AG10803 (cell line): ENCODE data around the gene GLT6D1.

Experiments used
- DNase-seq: peaks from one replicate; pipeline ENCODE4 v3.0.0; 2010; ENCODE audit warnings: low read depth
- H3K4me3 ChIP-seq: 2 replicates; pipeline ENCODE4 v1.5.1; 2011; ENCODE audit warnings: mild to moderate bottlenecking, low read length, control low read depth
- TF ChIP-seq, protein P1 (sequence below): conservative IDR thresholded peaks from 2 replicates; pipeline ENCODE4 v1.5.1; 2011; ENCODE audit warnings: mild to moderate bottlenecking, low read length, control low read depth, inconsistent platforms

Gene GLT6D1

DNA sequence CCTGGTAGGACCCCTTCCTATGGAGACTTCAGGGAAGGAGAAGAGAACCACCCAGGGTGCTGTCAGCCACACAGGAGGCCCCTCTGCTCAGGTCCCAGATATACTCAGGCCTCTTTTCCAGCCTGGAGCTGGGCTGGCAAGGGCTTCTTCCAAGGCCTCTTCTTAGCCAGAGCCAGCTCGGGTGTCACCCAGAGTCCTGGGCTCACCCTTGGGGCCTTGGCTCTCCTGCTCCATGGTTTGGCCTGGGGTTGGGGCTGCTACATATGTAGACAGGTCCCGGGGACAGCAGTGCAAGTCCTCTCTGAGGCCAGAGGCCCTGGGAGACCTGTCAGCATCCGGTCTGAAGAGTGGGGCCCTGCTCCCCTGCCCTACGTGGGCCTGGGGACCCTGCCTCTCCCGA is 55.0 kb downstream of the GLT6D1 start:
- TF ChIP-seq, protein P1, sequence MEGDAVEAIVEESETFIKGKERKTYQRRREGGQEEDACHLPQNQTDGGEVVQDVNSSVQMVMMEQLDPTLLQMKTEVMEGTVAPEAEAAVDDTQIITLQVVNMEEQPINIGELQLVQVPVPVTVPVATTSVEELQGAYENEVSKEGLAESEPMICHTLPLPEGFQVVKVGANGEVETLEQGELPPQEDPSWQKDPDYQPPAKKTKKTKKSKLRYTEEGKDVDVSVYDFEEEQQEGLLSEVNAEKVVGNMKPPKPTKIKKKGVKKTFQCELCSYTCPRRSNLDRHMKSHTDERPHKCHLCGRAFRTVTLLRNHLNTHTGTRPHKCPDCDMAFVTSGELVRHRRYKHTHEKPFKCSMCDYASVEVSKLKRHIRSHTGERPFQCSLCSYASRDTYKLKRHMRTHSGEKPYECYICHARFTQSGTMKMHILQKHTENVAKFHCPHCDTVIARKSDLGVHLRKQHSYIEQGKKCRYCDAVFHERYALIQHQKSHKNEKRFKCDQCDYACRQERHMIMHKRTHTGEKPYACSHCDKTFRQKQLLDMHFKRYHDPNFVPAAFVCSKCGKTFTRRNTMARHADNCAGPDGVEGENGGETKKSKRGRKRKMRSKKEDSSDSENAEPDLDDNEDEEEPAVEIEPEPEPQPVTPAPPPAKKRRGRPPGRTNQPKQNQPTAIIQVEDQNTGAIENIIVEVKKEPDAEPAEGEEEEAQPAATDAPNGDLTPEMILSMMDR: no peak
- H3K4me3 ChIP-seq: no peak overlapping the region
- no peak for DNase-seq

DNA sequence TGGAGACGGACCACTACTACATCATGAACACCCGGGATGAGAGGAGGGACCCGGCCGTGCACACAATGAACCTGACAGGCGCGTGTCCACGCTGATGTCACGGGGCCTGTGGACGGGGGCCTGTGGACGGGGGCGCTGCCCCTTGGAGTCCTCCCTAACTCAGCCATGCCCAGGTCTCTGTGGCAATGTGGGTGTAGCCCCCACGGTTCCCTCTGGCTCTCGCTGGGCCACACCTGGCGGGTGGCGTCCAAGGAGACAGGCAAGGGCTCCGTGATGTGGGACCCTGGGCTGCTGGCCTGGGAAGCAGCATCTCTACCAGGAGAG is 55.7 kb downstream of the GLT6D1 start:
- TF ChIP-seq, protein P1: no peak
- DNase-seq: no peak
- no peak overlapping the region for H3K4me3 ChIP-seq

DNA sequence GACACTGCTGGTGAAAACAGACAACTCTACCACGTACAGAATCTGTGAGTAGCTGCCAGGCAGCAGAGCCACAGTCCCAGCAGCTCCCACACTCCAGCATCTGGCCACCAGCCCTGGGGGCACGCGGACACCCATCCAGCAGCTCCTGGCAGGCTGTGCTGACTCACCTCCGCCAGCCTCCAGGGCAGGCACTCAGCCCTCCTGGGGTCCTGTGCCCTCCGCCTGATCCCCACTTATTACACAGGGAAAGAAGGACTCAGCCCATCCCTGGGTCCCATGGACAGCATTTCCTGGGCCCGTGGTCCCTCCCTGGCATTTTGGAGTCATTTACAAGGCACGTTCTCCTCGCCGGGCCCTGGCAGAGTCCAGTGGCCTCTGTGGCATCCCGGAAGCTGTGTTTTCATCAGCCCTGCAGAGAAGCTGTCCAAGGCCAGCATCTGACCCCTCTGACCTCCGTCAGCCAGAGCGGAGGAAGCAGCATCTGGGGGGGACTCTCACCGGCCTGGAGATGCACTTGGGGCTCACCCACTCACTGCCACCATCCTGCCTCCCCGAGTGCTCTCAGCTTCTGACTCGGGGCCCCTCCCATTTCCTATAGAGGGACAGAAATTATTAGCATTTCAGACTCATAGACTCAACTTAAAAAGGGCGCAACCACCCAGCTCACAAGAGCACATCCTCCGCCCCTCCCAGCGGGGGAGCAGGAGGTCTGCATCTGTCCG is 56.2 kb downstream of the GLT6D1 start:
- TF ChIP-seq, protein P1: no peak
- DNase-seq: no peak

DNA sequence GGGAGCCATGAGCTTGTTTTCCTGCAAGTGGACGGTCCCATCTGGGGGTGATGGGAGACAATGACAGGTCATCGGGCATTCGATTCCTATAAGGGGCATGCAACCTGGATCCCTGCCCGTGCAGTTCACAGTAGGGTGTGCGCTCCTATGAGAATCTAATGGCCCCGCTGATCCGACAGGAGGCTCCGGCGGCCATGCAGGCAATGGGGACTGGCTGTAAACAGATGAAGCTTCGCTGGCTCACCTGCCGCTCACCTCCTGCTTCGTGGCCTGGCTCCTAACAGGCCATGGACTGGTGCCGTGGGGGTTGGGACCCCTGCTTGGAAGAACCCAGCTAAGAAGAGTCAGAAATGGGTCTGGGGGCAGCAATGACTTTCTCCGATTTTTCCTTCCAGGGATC is 56.8 kb downstream of the GLT6D1 start:
- TF ChIP-seq, protein P1: no peak
- H3K4me3 ChIP-seq: no peak overlapping the region
- DNase-seq: no peak

More for the DNA sequence above, 56.2 kb downstream of the GLT6D1 start:
- H3K4me3 ChIP-seq: no peak overlapping the region

DNA sequence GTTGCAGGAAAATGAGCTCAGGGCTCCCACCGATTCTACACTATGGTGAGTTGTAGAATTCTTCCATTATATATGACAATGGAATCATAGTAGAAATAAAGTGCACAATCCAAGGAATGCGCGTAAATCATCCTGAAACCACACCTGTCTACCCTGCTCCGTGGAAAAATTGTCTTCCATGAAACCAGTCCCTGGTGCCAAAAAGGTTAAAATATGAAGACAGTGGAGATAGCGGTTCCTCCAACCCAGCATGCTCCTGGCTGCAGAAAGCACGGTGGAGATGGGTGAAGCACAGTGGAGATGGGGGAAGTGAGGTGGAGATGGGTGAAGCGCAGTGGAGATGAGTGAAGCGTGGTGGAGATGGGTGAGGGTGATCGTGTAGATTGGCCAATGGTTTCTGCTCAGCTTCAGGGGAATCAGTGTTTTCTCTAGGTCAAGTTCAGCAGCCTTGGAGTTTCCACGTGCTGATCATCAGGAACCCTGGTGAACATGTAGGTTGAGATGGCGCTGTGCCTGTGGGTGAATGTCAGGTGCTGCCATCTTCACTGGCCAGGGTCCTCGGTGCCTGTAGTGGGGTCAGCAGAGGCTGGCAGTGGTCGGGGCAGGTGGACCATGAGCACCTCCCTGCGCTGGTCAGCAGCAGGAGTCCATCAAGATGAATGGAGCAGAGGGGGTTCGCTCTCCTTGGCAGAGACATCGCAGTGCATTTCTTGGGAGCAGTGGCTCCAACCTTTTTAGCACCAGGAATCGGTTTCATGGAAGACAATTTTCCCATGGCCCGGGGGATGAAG is 57.5 kb downstream of the GLT6D1 start:
- TF ChIP-seq, protein P1: no peak
- no peak for DNase-seq
- H3K4me3 ChIP-seq: no peak overlapping the region

DNA sequence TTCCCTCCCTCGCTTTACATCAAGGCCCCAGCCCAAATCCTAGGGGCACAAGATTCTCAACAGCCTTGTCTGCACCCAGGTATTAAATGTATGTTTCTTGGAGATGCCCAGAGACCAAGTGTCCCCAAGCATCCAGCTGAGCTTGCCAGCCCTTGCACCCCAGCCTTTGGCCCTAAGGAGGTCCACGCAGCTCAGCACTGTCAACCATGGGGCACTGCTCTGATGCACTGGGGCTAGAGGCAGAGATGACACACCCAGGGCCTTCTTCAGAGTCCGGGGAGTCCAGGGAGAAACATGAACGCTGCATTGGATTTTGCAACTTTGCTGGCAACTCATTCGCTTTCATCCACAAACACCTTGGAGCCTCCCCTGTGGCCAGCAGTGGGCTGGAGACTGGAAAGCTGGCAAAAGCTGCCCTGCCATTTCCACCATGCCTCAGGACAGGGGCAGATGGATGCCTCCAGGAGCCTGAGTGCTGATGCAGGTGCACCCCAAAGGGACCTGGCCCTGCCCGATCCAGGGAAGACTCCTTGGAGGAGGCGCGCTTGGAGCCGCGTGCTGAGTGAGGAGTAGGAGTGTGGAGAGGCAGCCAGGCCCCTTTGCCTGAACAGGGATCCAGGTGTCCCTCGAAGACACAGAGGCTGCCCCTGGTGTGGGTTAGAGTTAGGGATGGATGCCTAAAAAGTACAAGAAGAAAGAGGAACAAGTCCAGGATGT is 58.5 kb downstream of the GLT6D1 start:
- no peak for DNase-seq
- no peak overlapping the region for H3K4me3 ChIP-seq
- TF ChIP-seq, protein P1: no peak
